ENCODE measurements around the gene NEU1.

- TF ChIP-seq CTCF (optimal IDR thresholded peaks at IDR 0.05 in 1 of 3, IDR thresholded peaks at IDR 0.05 in 1 of 3, conservative IDR thresholded peaks at IDR 0.05 in 1 of 3; ENCODE audit: extremely low read depth in 1 of 3, insufficient read depth in 2 of 3, low read length in 3 of 3) (no peak), EZH2 (IDR thresholded peaks at IDR 0.05; ENCODE audit: low read length) (no peak)
These were observed 690 bp downstream of the NEU1 start for GRCh38 chr6:31861919-31862343.

Measured in keratinocyte (primary cell).